HL-60 (cell line): Measurements from ENCODE around the gene TYW1.
"Not testable (repeated sequence)": the region's sequence is repeated elsewhere in the genome, so short reads cannot be mapped to it uniquely, and the experiment has no call there.

ENCODE experiments used
- DNase-seq, 2 experiments: peaks; one replicate each; pipeline ENCODE4 v3.0.0-alpha.2; 2010 to 2020; ENCODE audit warnings: low read depth in 1 of 2, low spot score in 1 of 2
- H3K27ac ChIP-seq: fragments of 250-450 bp; sonication (Bioruptor Pico); replicated peaks from 2 replicates; pipeline ENCODE4 v1.5.1; 2020; ENCODE audit warnings: mild to moderate bottlenecking, moderate library complexity
- H3K27me3 ChIP-seq: fragments of 250-450 bp; sonication (Bioruptor Pico); 2 replicates; pipeline ENCODE4 v1.5.1; 2021; ENCODE audit warnings: mild to moderate bottlenecking, moderate library complexity; ENCODE audit not compliant: insufficient read depth, poor library complexity, severe bottlenecking
- H3K4me3 ChIP-seq: replicated peaks from 2 replicates; pipeline ENCODE4 v1.5.1; 2011; ENCODE audit warnings: mild to moderate bottlenecking, control low read depth, low read length; ENCODE audit not compliant: insufficient read depth
- CTCF ChIP-seq: IDR thresholded peaks from one replicate; pipeline ENCODE4 v1.5.1; 2011; ENCODE audit warnings: low read length, control low read depth, inconsistent platforms; ENCODE audit not compliant: insufficient read depth
- GABPA ChIP-seq: IDR thresholded peaks from 2 replicates; pipeline ENCODE4 v1.6.1; 2012; ENCODE audit warnings: low read depth
- POLR2AphosphoS5 ChIP-seq: IDR thresholded peaks from 2 replicates; pipeline ENCODE4 v1.6.1; 2012; ENCODE audit warnings: low read depth
- REST ChIP-seq: IDR thresholded peaks from 2 replicates; pipeline ENCODE4 v1.6.1; 2012; ENCODE audit warnings: low read depth; ENCODE audit not compliant: insufficient replicate concordance
- SPI1 ChIP-seq: IDR thresholded peaks from 2 replicates; pipeline ENCODE4 v1.6.1; 2012; ENCODE audit warnings: low read depth, mild to moderate bottlenecking, borderline replicate concordance

Gene TYW1

GRCh38 chr7:66974986-66975590 is 21.5 kb upstream of the TYW1 start:
- no peak for DNase-seq
- Histone ChIP-seq H3K27ac (no peak overlapping the region), H3K4me3 (no peak overlapping the region), H3K27me3 (no peaks in the 10 kb centered on the region)
- TF ChIP-seq GABPA (no peak), POLR2AphosphoS5 (no peak), CTCF (no peak), REST (no peak), SPI1 (no peak)

DNA sequence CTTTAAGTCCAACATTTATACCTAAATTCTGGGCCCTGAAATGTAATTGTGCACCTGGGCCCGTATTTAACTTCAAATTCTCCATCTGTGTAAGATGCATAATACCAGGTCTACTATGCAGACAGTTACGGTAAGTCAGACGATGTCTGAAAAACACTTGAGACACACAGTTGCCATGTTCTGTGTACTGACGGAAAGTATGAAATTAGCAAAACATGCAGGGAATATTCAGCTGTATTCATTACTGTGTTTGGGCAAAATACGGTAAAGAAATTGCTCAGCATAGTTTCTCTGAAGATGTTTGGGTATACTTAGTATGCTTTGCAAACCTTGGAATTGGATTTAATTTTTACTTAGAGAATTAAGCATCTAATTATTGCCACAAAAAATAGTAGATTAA is 18.3 kb upstream of the TYW1 start:
- not testable (repeated sequence) for DNase-seq, H3K27me3 ChIP-seq, H3K27ac ChIP-seq, H3K4me3 ChIP-seq

DNA sequence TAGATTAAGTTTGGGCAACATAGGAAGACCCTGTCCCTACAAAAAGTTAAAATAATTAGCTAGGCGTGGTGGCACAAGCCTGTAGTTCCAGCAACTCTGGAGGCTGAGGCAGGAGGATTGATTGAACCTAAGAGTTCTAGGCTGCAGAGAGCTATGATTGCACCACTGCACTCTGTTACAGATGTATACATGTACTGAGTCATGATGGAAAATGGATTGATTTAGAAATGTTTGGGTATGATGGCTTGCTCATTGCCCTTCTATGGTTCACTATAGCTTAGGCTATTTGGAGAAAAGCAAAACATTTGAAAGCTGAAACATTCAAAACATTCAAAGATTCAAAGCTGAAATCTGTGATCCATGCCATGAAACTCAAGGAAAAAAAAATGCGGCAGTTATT is 17.6 kb upstream of the TYW1 start:
- not testable (repeated sequence) for H3K27ac ChIP-seq, H3K4me3 ChIP-seq, H3K27me3 ChIP-seq, DNase-seq

DNA sequence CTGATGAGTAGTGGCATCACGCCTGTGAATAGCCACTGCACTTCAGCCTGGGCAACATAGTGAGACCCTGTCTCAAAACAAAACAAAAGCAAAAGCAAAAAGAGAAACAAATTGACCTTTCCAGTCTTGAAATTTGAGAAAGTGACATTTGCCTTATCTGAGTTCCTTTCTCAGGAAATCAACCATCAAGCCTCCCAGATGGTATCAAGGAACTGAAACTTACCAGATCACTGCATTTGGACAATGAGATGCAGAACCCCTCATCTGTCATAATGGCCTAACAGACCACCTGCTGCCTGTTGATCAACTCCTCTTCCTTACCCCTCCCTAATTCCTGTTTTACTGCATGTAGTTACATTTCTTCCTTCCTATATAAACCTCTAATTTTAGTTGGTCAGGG is 16.3 kb upstream of the TYW1 start:
- not testable (repeated sequence) for H3K27me3 ChIP-seq, DNase-seq, H3K4me3 ChIP-seq, H3K27ac ChIP-seq

GRCh38 chr7:66989552-66989951 is 7.1 kb upstream of the TYW1 start:
- H3K27ac ChIP-seq, H3K27me3 ChIP-seq, DNase-seq, H3K4me3 ChIP-seq: not testable (repeated sequence)

DNA sequence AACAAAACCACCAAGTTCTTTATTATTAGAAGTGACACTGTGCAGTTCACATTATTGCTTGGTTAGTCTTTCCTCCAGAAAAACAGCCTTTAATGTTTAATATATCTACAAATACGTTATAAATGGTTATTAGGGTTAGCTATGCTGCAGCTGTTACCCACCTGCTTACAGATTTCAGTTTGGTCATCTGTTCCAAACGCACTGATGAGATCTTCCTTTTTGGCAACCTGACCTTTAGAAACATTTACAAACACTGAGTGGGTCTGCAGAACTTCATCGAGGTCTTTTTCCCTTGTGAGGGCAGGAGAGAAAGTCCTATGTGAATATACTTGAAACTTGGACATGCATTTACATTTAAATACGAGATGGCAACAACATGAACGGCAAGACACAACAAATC is 2.6 kb upstream of the TYW1 start:
- not testable (repeated sequence) for H3K27ac ChIP-seq, H3K27me3 ChIP-seq, DNase-seq
- H3K4me3 ChIP-seq = peak overlapping the region; percentile 60

DNA sequence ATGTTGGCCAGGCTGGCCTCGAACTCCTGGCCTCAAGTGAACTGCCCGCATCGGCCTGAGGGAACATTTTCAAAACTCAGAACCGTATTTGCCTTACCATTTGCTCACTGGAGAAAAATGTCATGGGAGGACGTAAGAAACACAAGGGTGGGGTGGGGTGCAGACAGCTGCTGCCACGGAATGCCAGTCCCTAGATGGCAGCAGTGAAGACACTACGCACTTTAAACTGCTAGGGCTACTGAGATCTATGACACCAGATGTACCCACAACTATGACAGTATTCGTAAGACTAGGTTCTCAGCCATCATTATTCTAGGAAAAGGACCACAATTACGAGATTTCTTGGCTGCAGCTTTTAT is 2.0 kb upstream of the TYW1 start:
- peak overlapping the region; percentile 60 for H3K4me3 ChIP-seq
- DNase-seq = peak; percentile 28 to 69
- not testable (repeated sequence) for H3K27me3 ChIP-seq
- peak; percentile 5 for TF ChIP-seq CTCF
- H3K27ac ChIP-seq = peak overlapping the region; percentile 86
